SU-DHL-6 (cell line): ENCODE measurements around the gene SEC16A.

Experiments
- H2AFZ ChIP-seq: fragments of 200-600 bp; sonication (generic); 2 replicates; pipeline ENCODE4 v1.6.1; 2014; ENCODE audit warnings: low read depth, mild to moderate bottlenecking, moderate library complexity, mixed read lengths, antibody characterized with exemption, low read length; ENCODE audit not compliant: severe bottlenecking
- H3F3A ChIP-seq: fragments of 200-600 bp; shearing (Covaris generic); 2 replicates; pipeline ENCODE4 v1.6.0; 2016; ENCODE audit warnings: antibody characterized with exemption, mild to moderate bottlenecking; ENCODE audit not compliant: insufficient read depth
- H3K27ac ChIP-seq: fragments of 200-600 bp; sonication (generic); 2 replicates; pipeline ENCODE4 v1.5.1; 2016; ENCODE audit warnings: low read depth, mild to moderate bottlenecking, low read length, moderate library complexity, mixed read lengths
- H3K27me3 ChIP-seq: fragments of 200-600 bp; sonication (generic), shearing (Covaris generic); 2 replicates; pipeline ENCODE4 v1.6.0; 2014; ENCODE audit warnings: mild to moderate bottlenecking, low read length
- H3K36me3 ChIP-seq: fragments of 200-600 bp; sonication (generic); 2 replicates; pipeline ENCODE4 v1.6.1; 2014; ENCODE audit warnings: mild to moderate bottlenecking, low read length, mixed read lengths
- H3K4me2 ChIP-seq: fragments of 300-600, 200-600 bp; shearing (Covaris generic), sonication (generic); 2 replicates; pipeline ENCODE4 v1.6.0; 2014; ENCODE audit warnings: low read length, low read depth, mild to moderate bottlenecking; ENCODE audit not compliant: poor library complexity, severe bottlenecking
- H3K4me3 ChIP-seq: fragments of 200-600 bp; sonication (generic); 2 replicates; pipeline ENCODE4 v1.5.1; 2014; ENCODE audit warnings: antibody characterized with exemption, low read length, mild to moderate bottlenecking, mixed read lengths; ENCODE audit not compliant: insufficient read depth, poor library complexity, severe bottlenecking
- H3K79me2 ChIP-seq: fragments of 200-600 bp; sonication (generic); 2 replicates; pipeline ENCODE4 v1.6.1; 2014; ENCODE audit warnings: mild to moderate bottlenecking, low read length, moderate library complexity; ENCODE audit not compliant: insufficient read depth
- H3K9ac ChIP-seq: fragments of 200-600 bp; sonication (generic); 2 replicates; pipeline ENCODE4 v1.7.0; 2014; ENCODE audit warnings: mild to moderate bottlenecking, low read length
- H3K9me2 ChIP-seq: fragments of 200-600 bp; sonication (generic); replicated peaks from 2 replicates; pipeline ENCODE4 v1.6.1; 2014; ENCODE audit warnings: low read length; ENCODE audit not compliant: insufficient read depth
- H3K9me3 ChIP-seq: fragments of 200-600 bp; sonication (generic); 2 replicates; pipeline ENCODE4 v1.6.1; 2014; ENCODE audit warnings: low read length, mixed read lengths; ENCODE audit not compliant: insufficient read depth
- H4K20me1 ChIP-seq: fragments of 200-600 bp; sonication (generic); 2 replicates; pipeline ENCODE4 v1.6.1; 2014; ENCODE audit warnings: low read depth, mild to moderate bottlenecking, antibody characterized with exemption, low read length, moderate library complexity, mixed read lengths
- CTCF ChIP-seq: fragments of 200-600 bp; sonication (generic); IDR thresholded peaks from one replicate; pipeline ENCODE4 v1.5.1; 2017; ENCODE audit warnings: antibody characterized with exemption, mild to moderate bottlenecking, low read length, moderate library complexity; ENCODE audit not compliant: insufficient read depth, poor library complexity, severe bottlenecking
- EZH2phosphoT487 ChIP-seq: fragments of 200-600 bp; sonication (generic), shearing (Covaris generic); conservative IDR thresholded peaks from 2 replicates; pipeline ENCODE4 v1.6.1; 2018; ENCODE audit warnings: mild to moderate bottlenecking, antibody characterized with exemption, low read length, moderate library complexity, mixed read lengths

The SEC16A gene

DNA sequence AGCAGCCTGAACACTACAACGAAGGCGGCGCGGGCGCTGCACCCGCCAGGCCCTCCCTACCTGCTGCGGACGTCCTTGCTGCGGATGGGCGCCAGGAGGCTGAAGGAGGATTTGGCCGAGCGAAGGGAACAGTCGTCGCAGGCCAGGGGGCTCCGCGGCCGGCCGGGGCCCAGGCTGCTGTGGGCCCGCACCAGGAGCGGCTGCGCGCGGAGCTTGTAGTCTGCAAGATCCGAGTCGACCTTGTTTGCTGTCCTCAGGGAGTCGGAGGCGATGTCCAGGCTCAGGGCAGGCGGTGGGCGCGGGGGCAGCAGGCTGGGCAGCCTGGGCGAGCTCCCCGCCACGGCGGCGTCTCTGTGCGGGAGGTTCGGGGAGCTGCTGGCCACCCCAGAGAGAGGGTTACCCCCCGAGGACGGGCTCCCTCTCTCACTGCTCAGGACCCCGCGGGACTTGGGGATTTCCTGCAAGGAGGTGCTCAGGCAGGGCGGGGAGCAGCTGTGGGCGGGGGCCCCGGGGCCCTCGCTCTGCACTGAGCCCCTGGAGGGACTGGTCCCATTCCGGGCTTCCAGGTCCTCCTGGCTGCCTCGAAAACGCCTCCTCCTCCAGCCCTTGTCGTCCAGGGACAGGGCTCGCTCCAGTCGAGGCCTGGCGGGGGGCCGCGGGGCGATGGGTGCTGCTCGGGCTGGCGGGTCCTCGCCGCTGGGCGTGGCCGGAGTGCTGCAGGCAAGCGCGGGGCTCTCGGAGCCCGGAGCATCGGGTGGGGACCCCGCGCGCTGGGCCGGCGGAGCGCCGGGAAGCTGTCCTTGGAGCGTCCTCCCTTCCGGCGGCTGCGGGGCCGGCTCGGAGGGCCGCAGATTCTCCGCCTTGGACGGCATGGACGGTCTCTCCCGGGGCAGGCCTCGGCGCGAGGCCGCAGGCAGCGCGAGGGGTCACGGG is 44.0 kb downstream of the SEC16A start:
- peak overlapping the region; percentile 74 for H2AFZ ChIP-seq
- no peaks in the 10 kb centered on the region for H4K20me1 ChIP-seq

GRCh38 chr9:136437839-136438547 is 44.8 kb downstream of the SEC16A start:
- H3K79me2 ChIP-seq, result peaks cover 22% of the 10 kb centered on the region

More for the DNA sequence above, 44.0 kb downstream of the SEC16A start:
- Histone ChIP-seq H3F3A (peaks cover 10% of the 10 kb centered on the region), H3K27ac (peak overlapping the region; percentile 52), H3K9me3 (no peaks in the 10 kb centered on the region), H3K27me3 (no peaks in the 10 kb centered on the region), H3K9ac (peak overlapping the region; percentile 93), H3K9me2 (no peaks in the 10 kb centered on the region), H3K4me3 (peak overlapping the region; percentile 88), H3K36me3 (no peaks in the 10 kb centered on the region), H3K79me2 (peaks cover 22% of the 10 kb centered on the region), H3K4me2 (peak overlapping the region; percentile 73)
- TF ChIP-seq EZH2phosphoT487 (no peak), CTCF (no peak)

GRCh38 chr9:136437430-136437829 is 45.4 kb downstream of the SEC16A start:
- peak overlapping the region; percentile 88 for H3K4me3 ChIP-seq
- H3K9me3 ChIP-seq, result no peaks in the 10 kb centered on the region

More at GRCh38 chr9:136437839-136438547, 44.8 kb downstream of the SEC16A start:
- no peak for TF ChIP-seq EZH2phosphoT487
- TF ChIP-seq CTCF, result no peak
- H2AFZ ChIP-seq, result no peak overlapping the region
- H3F3A ChIP-seq, result peaks cover 10% of the 10 kb centered on the region
- H3K9me2 ChIP-seq, result no peaks in the 10 kb centered on the region
- H4K20me1 ChIP-seq, result no peaks in the 10 kb centered on the region
- H3K9me3 ChIP-seq, result no peaks in the 10 kb centered on the region
- H3K36me3 ChIP-seq, result no peaks in the 10 kb centered on the region
- H3K4me3 ChIP-seq, result peak overlapping the region; percentile 88
- no peaks in the 10 kb centered on the region for H3K27me3 ChIP-seq
- no peak overlapping the region for H3K27ac ChIP-seq
- H3K4me2 ChIP-seq, result peak overlapping the region; percentile 73
- peak overlapping the region; percentile 93 for H3K9ac ChIP-seq

More at GRCh38 chr9:136437430-136437829, 45.4 kb downstream of the SEC16A start:
- H3K9me2 ChIP-seq, result no peaks in the 10 kb centered on the region
- no peaks in the 10 kb centered on the region for H3K27me3 ChIP-seq
- peak overlapping the region; percentile 73 for H3K4me2 ChIP-seq
- H4K20me1 ChIP-seq, result no peaks in the 10 kb centered on the region
- peaks cover 10% of the 10 kb centered on the region for H3F3A ChIP-seq
- no peak overlapping the region for H3K27ac ChIP-seq
- H3K36me3 ChIP-seq, result no peaks in the 10 kb centered on the region
- no peak overlapping the region for H2AFZ ChIP-seq
- H3K79me2 ChIP-seq, result peaks cover 22% of the 10 kb centered on the region
- no peak for TF ChIP-seq EZH2phosphoT487
- TF ChIP-seq CTCF, result no peak
- peak overlapping the region; percentile 12; the same call in 1 of the 2 replicates for H3K9ac ChIP-seq
